Measurements from ENCODE around the gene SNAPIN. TPM values are rescaled to one million over a fixed set of nuclear protein-coding genes. Genes with fewer than 3 reads are reported as not detected.
A peak's percentile ranks its signal among the peaks of the same experiment; 100 is the strongest.

SNAPIN gene
- total RNA-seq, 2 donors from 2014 or later, result 29.3 to 33.0 TPM

DNA sequence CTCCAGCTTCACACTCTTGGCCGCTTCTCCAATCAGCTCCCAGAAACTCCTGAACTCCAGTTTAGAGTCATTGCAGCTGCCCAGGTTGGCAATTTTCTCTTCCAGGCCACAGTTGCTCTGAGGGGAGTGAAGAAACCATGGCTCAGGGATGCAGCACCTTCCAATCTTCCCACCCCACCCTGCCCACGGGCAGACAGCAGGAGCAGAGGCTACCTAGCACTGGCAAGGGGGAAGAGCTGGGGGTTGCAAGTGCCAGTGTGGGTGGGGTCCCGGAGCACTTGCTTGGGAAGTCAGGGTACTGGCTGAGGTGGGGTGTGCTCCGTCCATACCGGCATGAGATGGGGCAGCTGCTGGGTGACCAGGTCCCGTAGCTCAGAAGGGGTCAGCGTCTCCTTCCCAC lies 43.6 kb upstream of the SNAPIN start:
- Histone ChIP-seq H3K9ac (ENCODE audit: low read depth in 2 of 2, low read length in 2 of 2) (peak overlapping the region in 1 of 2 donors; percentile 64), H3K27ac (peak overlapping the region; percentile 67), H3K4me1 (peaks cover 10% of the 10 kb centered on the region), H3K4me3 (peak overlapping the region; percentile 29), H3K36me3 (no peaks in the 10 kb centered on the region), H3K27me3 (no peaks in the 10 kb centered on the region), H3K9me3 (no peaks in the 10 kb centered on the region)
- TF ChIP-seq, protein P1, sequence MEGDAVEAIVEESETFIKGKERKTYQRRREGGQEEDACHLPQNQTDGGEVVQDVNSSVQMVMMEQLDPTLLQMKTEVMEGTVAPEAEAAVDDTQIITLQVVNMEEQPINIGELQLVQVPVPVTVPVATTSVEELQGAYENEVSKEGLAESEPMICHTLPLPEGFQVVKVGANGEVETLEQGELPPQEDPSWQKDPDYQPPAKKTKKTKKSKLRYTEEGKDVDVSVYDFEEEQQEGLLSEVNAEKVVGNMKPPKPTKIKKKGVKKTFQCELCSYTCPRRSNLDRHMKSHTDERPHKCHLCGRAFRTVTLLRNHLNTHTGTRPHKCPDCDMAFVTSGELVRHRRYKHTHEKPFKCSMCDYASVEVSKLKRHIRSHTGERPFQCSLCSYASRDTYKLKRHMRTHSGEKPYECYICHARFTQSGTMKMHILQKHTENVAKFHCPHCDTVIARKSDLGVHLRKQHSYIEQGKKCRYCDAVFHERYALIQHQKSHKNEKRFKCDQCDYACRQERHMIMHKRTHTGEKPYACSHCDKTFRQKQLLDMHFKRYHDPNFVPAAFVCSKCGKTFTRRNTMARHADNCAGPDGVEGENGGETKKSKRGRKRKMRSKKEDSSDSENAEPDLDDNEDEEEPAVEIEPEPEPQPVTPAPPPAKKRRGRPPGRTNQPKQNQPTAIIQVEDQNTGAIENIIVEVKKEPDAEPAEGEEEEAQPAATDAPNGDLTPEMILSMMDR (IDR thresholded peaks at IDR 0.05), result no peak
- no peak for DNase-seq
- intact Hi-C loops (cut with DNase I), result loop anchor here (5.0 kb wide), 1 partner anchor 103 kb away; no protein-coding TSS in a partner anchor

DNA sequence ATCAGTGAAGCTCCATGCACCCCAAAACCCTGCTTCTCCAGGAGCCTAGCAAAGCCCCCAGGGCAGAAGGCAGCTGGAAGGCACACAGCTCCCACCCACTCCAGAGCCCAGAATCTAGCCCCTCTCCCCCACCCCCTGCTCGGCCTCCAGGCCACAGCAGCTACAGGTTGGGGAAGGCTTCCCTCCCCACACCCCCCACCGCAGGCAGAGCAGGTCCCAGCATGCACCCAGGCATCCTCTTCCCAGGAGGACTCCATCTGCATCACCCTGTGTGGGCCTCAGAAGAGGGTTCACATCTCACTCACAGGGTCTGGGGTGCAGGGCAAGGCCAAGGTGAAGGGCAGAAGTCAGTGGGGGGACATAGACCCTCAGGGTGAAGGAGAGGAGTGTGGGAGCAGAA lies 43.1 kb upstream of the SNAPIN start:
- peak overlapping the region; percentile 29 for H3K4me3 ChIP-seq

DNA sequence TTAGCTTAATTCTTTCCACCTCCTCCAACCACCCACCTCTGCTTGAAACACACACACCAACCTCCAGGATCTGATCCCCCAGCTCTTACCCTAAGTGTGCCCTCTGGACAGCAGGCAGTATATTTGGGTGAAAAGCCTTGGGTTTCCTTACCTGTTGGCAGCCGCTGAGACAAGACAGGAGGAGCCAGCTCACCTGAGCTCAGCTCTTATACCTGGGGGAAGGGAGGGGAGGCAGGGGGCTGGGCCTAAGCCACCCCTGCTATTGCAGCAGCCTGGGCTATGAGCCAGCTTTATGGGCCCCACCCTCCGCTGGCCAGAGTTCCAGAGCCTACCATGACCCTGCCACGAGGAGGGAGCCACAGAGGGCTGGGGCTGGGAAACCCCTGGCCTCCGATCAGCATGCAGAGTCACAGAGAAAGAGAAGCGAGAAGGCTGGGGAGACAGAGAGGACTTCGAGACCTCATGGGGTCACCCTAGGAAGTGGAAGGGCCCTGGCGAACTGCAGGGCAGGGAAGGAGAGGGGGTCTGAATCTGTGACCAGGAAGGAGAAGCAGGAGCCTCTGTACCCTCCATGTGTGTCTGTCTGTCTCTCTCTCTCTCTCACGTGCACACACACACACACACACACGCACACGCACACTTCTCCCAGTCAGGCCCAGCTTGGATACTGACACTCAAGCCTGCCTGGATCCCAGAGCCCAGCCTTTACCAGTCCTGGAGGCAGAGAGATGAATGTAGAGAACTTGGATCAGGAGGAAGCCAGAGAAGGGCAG lies 42.2 kb upstream of the SNAPIN start, which contains the start of gene S100A14:
TSS of gene S100A14 (minus strand) at position 182 of the 773 bp plus-strand sequence. CDS start 467 bp downstream, outside the sequence.
- TF ChIP-seq, protein P1 (IDR thresholded peaks at IDR 0.05), result no peak
- Histone ChIP-seq H3K9me3 (no peaks in the 10 kb centered on the region), H3K36me3 (no peaks in the 10 kb centered on the region), H3K9ac (ENCODE audit: low read depth in 2 of 2, low read length in 2 of 2) (peak within 1 kb of the TSS; percentile 64), H3K4me1 (peaks cover 6% of the 10 kb centered on the region), H3K27me3 (no peaks in the 10 kb centered on the region), H3K4me3 (peak within 1 kb of the TSS; percentile 29), H3K27ac (peak within 1 kb of the TSS; percentile 67)
- peak; percentile 94 for DNase-seq
- intact Hi-C loops (cut with DNase I), result loop anchor here (5.0 kb wide), 1 partner anchor 104 kb away; no protein-coding TSS in a partner anchor

More for the DNA sequence above, 43.1 kb upstream of the SNAPIN start:
- DNase-seq, result no peak
- intact Hi-C loops (cut with DNase I), result loop anchor here (5.0 kb wide), 1 partner anchor 103 kb away; no protein-coding TSS in a partner anchor
- no peaks in the 10 kb centered on the region for H3K36me3 ChIP-seq
- no peaks in the 10 kb centered on the region for H3K9me3 ChIP-seq
- peaks cover 10% of the 10 kb centered on the region for H3K4me1 ChIP-seq
- peak overlapping the region; percentile 67 for H3K27ac ChIP-seq
- H3K9ac ChIP-seq (ENCODE audit: low read depth in 2 of 2, low read length in 2 of 2), result peak overlapping the region; percentile 64
- H3K27me3 ChIP-seq, result no peaks in the 10 kb centered on the region
- TF ChIP-seq, protein P1 (IDR thresholded peaks at IDR 0.05), result no peak

DNA sequence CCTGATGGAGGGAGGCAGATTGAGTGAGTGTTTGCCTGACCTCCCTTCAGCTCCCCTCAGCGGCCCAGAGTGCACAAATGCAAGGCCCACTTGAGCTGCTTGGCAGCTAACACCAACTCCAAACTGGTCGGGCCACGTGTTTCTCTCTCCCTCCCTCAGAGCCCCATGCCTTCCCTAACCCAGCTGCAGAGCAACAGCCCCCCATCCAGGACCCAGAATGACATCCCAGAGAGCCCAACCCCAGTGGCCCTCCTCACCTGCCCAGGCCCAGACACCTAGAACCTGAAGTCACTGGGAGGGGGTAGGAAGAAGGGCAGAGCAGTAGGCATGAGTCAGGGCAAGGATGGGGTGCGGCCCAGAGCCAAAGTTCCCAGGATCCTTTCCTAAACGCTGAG lies 41.6 kb upstream of the SNAPIN start:
- DNase-seq, result no peak
- no peaks in the 10 kb centered on the region for H3K36me3 ChIP-seq
- H3K9me3 ChIP-seq, result no peaks in the 10 kb centered on the region
- intact Hi-C loops (cut with DNase I), result loop anchor here (5.0 kb wide), 1 partner anchor 105 kb away; no protein-coding TSS in a partner anchor
- H3K9ac ChIP-seq (ENCODE audit: low read depth in 2 of 2, low read length in 2 of 2), result peak overlapping the region in 1 of 2 donors; percentile 64
- TF ChIP-seq, protein P1 (IDR thresholded peaks at IDR 0.05), result no peak
- peaks cover 6% of the 10 kb centered on the region for H3K4me1 ChIP-seq
- H3K27me3 ChIP-seq, result no peaks in the 10 kb centered on the region
- peak overlapping the region; percentile 67 for H3K27ac ChIP-seq
- H3K4me3 ChIP-seq, result no peak overlapping the region

DNA sequence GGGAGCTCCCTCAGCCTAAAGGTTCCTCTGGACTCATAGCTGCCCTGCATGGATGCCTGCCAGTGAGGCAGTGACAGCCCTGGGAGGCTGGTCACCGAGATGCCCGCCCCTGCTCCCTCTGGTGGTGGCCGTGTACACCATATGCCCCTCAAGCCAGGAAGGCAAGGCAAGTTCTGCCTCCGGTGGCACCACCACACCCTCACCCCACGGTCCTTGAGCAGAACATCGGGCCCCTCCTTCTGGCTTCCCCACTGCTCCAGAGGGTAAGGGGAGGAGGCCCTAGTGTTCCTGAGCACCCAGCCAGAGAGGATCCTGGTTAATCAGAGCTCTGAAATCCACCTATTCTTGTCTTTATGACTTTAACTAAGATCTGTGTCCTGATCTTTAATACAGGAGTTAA lies 40.8 kb upstream of the SNAPIN start:
- no peak overlapping the region for H3K4me3 ChIP-seq
- TF ChIP-seq, protein P1 (IDR thresholded peaks at IDR 0.05), result peak; percentile 42
- no peaks in the 10 kb centered on the region for H3K36me3 ChIP-seq
- peaks cover 6% of the 10 kb centered on the region for H3K4me1 ChIP-seq
- H3K9ac ChIP-seq (ENCODE audit: low read depth in 2 of 2, low read length in 2 of 2), result peak overlapping the region in 1 of 2 donors; percentile 64
- no peaks in the 10 kb centered on the region for H3K9me3 ChIP-seq
- peak overlapping the region; percentile 67 for H3K27ac ChIP-seq
- peak; percentile 90 for DNase-seq
- intact Hi-C loops (cut with DNase I), result loop anchor here (5.0 kb wide), 1 partner anchor 105 kb away; no protein-coding TSS in a partner anchor
- no peaks in the 10 kb centered on the region for H3K27me3 ChIP-seq
